Endothelial cell (in vitro differentiated cells): ENCODE results near the gene GALNT6. TPM values are rescaled to one million over a fixed set of nuclear protein-coding genes. Genes with fewer than 3 reads are reported as not detected.

Source experiments
- DNase-seq: peaks from one replicate; pipeline ENCODE4 v3.0.0; 2021; ENCODE audit warnings: low spot score
- H3K27ac Mint-ChIP-seq: one replicate; pipeline ENCODE4 v1.8.0; 2021; ENCODE audit warnings: mixed read lengths, inconsistent platforms; ENCODE audit not compliant: unreplicated experiment
- H3K27me3 Mint-ChIP-seq: one replicate; pipeline ENCODE4 v1.8.0; 2021; ENCODE audit warnings: mild to moderate bottlenecking, moderate library complexity, mixed read lengths, inconsistent platforms; ENCODE audit not compliant: unreplicated experiment
- H3K36me3 Mint-ChIP-seq: one replicate; pipeline ENCODE4 v1.8.0; 2021; ENCODE audit warnings: mild to moderate bottlenecking, low read depth, mixed read lengths, inconsistent platforms; ENCODE audit not compliant: unreplicated experiment
- H3K4me1 Mint-ChIP-seq: one replicate; pipeline ENCODE4 v1.8.0; 2021; ENCODE audit warnings: mild to moderate bottlenecking, mixed read lengths, inconsistent platforms; ENCODE audit not compliant: unreplicated experiment
- H3K4me3 Mint-ChIP-seq: one replicate; pipeline ENCODE4 v1.8.0; 2021; ENCODE audit warnings: mild to moderate bottlenecking, mixed read lengths, inconsistent platforms; ENCODE audit not compliant: unreplicated experiment
- H3K9me3 Mint-ChIP-seq: one replicate; pipeline ENCODE4 v1.8.0; 2021; ENCODE audit warnings: mixed read lengths, inconsistent platforms; ENCODE audit not compliant: unreplicated experiment
- CTCF ChIP-seq: fragments of 200-600 bp; sonication (generic); IDR thresholded peaks from one replicate; pipeline ENCODE4 v1.5.0; 2021; ENCODE audit warnings: antibody characterized with exemption; ENCODE audit not compliant: unreplicated experiment
- total RNA-seq: library from RNA; stranded (reverse); fragmentation: NEBNext Ultra II Directional; extraction: Animal tissue kit (Norgen Biotek cat#: 25700); gene quantifications from one replicate; pipeline ENCODE4 v1.2.1, GENCODE V29; 2021; ENCODE audit not compliant: unreplicated experiment

GALNT6 gene
- total RNA-seq, 1 donor from 2014 or later = 12.5 TPM

GRCh38 chr12:51365276-51365675 is 25.9 kb downstream of the GALNT6 start:
- H3K36me3 Mint-ChIP-seq = peaks cover 3% of the 10 kb centered on the region
- H3K27ac Mint-ChIP-seq = no peak overlapping the region
- no peak for TF ChIP-seq CTCF
- no peaks in the 10 kb centered on the region for H3K9me3 Mint-ChIP-seq
- peaks cover 15% of the 10 kb centered on the region for H3K4me1 Mint-ChIP-seq
- no peak overlapping the region for H3K4me3 Mint-ChIP-seq
- DNase-seq = no peak
- peaks cover 3% of the 10 kb centered on the region for H3K27me3 Mint-ChIP-seq

GRCh38 chr12:51364001-51364400 is 27.2 kb downstream of the GALNT6 start:
- Mint-ChIP-seq H3K36me3 (peaks cover 10% of the 10 kb centered on the region), H3K27me3 (no peaks in the 10 kb centered on the region), H3K4me3 (no peak overlapping the region), H3K4me1 (peaks cover 5% of the 10 kb centered on the region), H3K27ac (no peak overlapping the region), H3K9me3 (no peaks in the 10 kb centered on the region)
- no peak for DNase-seq
- no peak for TF ChIP-seq CTCF

GRCh38 chr12:51362747-51363342 is 28.4 kb downstream of the GALNT6 start:
- Mint-ChIP-seq H3K27me3 (no peaks in the 10 kb centered on the region), H3K27ac (no peak overlapping the region), H3K9me3 (no peaks in the 10 kb centered on the region), H3K4me1 (peaks cover 4% of the 10 kb centered on the region), H3K4me3 (no peak overlapping the region), H3K36me3 (peaks cover 17% of the 10 kb centered on the region)
- no peak for TF ChIP-seq CTCF
- no peak for DNase-seq

- no peak for DNase-seq
- Mint-ChIP-seq H3K27me3 (no peaks in the 10 kb centered on the region), H3K4me1 (no peaks in the 10 kb centered on the region), H3K4me3 (no peak overlapping the region), H3K9me3 (no peaks in the 10 kb centered on the region), H3K27ac (no peak overlapping the region), H3K36me3 (peaks cover 15% of the 10 kb centered on the region)
- no peak for TF ChIP-seq CTCF
Observed at GRCh38 chr12:51362307-51362706, 28.9 kb downstream of the GALNT6 start.

- H3K27ac Mint-ChIP-seq = no peak overlapping the region
- no peak for DNase-seq
- H3K4me1 Mint-ChIP-seq = no peaks in the 10 kb centered on the region
- H3K4me3 Mint-ChIP-seq = no peak overlapping the region
- no peaks in the 10 kb centered on the region for H3K9me3 Mint-ChIP-seq
- H3K27me3 Mint-ChIP-seq = no peaks in the 10 kb centered on the region
- no peak for TF ChIP-seq CTCF
- H3K36me3 Mint-ChIP-seq = peaks cover 15% of the 10 kb centered on the region
Observed at GRCh38 chr12:51361161-51362016, 29.8 kb downstream of the GALNT6 start.
